Endothelial cell of umbilical vein (primary cell): ENCODE results near the gene MPPE1. TPM values are rescaled to one million over a fixed set of nuclear protein-coding genes. Genes with fewer than 3 reads are reported as not detected.

Experiments
- BruUV-seq: library from RNA; stranded (reverse); fragments of 400-500 nt; replicated peaks from 2 replicates; lab custom pipeline; 2021; lab: Mats Ljungman, UMichigan
- CTCF ChIA-PET: fragments of 300-600, 350-600 bp; sonication (Branson Sonifier 250); formaldehyde crosslinking; loops from one replicate; lab custom pipeline; 2021; ENCODE audit warnings: antibody characterized with exemption, inconsistent platforms; lab: Charles Lee
- POLR2A ChIA-PET: fragments of 300-600, 350-600 bp; sonication (Branson Sonifier 250); formaldehyde crosslinking; loops from one replicate; lab custom pipeline; 2021; ENCODE audit warnings: antibody characterized with exemption, inconsistent platforms; lab: Charles Lee
- DNase-seq: peaks from one replicate; pipeline ENCODE4 v3.0.0-alpha.2; 2011; ENCODE audit warnings: low read depth, low spot score
- FAIRE-seq: peaks from 2 replicates; lab custom pipeline; 2011; peaks lifted over from hg19 to GRCh38; lab: Jason Lieb, UNC
- H2AFZ ChIP-seq: 2 replicates; pipeline ENCODE4 v1.6.0; 2012; ENCODE audit warnings: low read depth, low read length, control low read depth, inconsistent platforms
- H3K27ac ChIP-seq: 2 replicates; pipeline ENCODE4 v1.5.1; 2011; ENCODE audit warnings: low read depth, mild to moderate bottlenecking, control low read depth, low read length, moderate library complexity; ENCODE audit not compliant: insufficient read depth
- H3K27me3 ChIP-seq, 2 experiments: 2 replicates each; pipeline versions ENCODE4 v1.6.0 to v1.6.1; 2011; ENCODE audit warnings: low read length in 2 of 2, mixed read lengths in 1 of 2; ENCODE audit not compliant: control insufficient read depth in 2 of 2, insufficient read depth in 2 of 2
- H3K36me3 ChIP-seq, 2 experiments: 2 replicates in 1 of 2; 3 replicates in 1 of 2; pipeline ENCODE4 v1.5.1; 2011; ENCODE audit warnings: low read length in 2 of 2, mild to moderate bottlenecking in 1 of 2, moderate library complexity in 1 of 2; ENCODE audit not compliant: control insufficient read depth in 2 of 2, insufficient read depth in 2 of 2; ENCODE audit errors: extremely low read depth in 1 of 2
- H3K4me1 ChIP-seq: 3 replicates; pipeline ENCODE4 v1.5.1; 2011; ENCODE audit warnings: mild to moderate bottlenecking, low read length; ENCODE audit not compliant: control insufficient read depth, insufficient read depth; ENCODE audit errors: extremely low read depth
- H3K4me2 ChIP-seq: 2 replicates; pipeline ENCODE4 v1.6.1; 2011; ENCODE audit warnings: low read length, control low read depth, mixed read lengths; ENCODE audit not compliant: insufficient read depth
- H3K4me3 ChIP-seq, 3 experiments: fragments of 200-600 bp in 1 of 3; sonication (generic), shearing (Covaris generic) in 1 of 3; replicated peaks in 1 of 3; 2 replicates each; pipeline ENCODE4 v1.5.1; 2011 to 2016; ENCODE audit warnings: control low read depth in 3 of 3, low read length in 3 of 3, mild to moderate bottlenecking in 2 of 3, inconsistent platforms in 1 of 3, low read depth in 1 of 3, moderate library complexity in 1 of 3; ENCODE audit not compliant: insufficient read depth in 1 of 3
- H3K79me2 ChIP-seq: 2 replicates; pipeline ENCODE4 v1.6.0; 2012; ENCODE audit warnings: low read length, inconsistent platforms; ENCODE audit not compliant: control insufficient read depth, insufficient read depth
- H3K9ac ChIP-seq: replicated peaks from 2 replicates; pipeline ENCODE3; 2011; ENCODE audit warnings: low read length, control low read depth; ENCODE audit not compliant: insufficient read depth; ENCODE audit errors: extremely low read depth
- H3K9me1 ChIP-seq: replicated peaks from 3 replicates; pipeline ENCODE4 v1.6.0; 2011; ENCODE audit warnings: mild to moderate bottlenecking, low read length; ENCODE audit not compliant: control insufficient read depth, insufficient read depth; ENCODE audit errors: extremely low read depth
- H3K9me3 ChIP-seq: replicated peaks from 2 replicates; pipeline ENCODE4 v1.5.1; 2012; ENCODE audit warnings: low read length, inconsistent platforms; ENCODE audit not compliant: control insufficient read depth, insufficient read depth
- H4K20me1 ChIP-seq: replicated peaks from 2 replicates; pipeline ENCODE3; 2011; ENCODE audit warnings: mild to moderate bottlenecking, low read length; ENCODE audit not compliant: control insufficient read depth, insufficient read depth; ENCODE audit errors: extremely low read depth
- EZH2 ChIP-seq: IDR thresholded peaks from 2 replicates; pipeline ENCODE4 v1.6.1; 2012; ENCODE audit warnings: borderline replicate concordance, low read depth, mild to moderate bottlenecking, moderate library complexity, low read length, inconsistent platforms; ENCODE audit not compliant: severe bottlenecking
- FOS ChIP-seq: IDR thresholded peaks from 2 replicates; pipeline ENCODE4 v1.6.1; 2011; ENCODE audit warnings: mild to moderate bottlenecking, low read length, moderate library complexity, borderline replicate concordance; ENCODE audit not compliant: insufficient read depth
- GATA2 ChIP-seq: IDR thresholded peaks from 2 replicates; pipeline ENCODE4 v1.7.0; 2011; ENCODE audit warnings: low read depth, mild to moderate bottlenecking, moderate library complexity, mixed read lengths, low read length; ENCODE audit not compliant: insufficient read length, insufficient read depth
- JUN ChIP-seq: IDR thresholded peaks from 2 replicates; pipeline ENCODE4 v1.6.1; 2011; ENCODE audit warnings: borderline replicate concordance, low read depth; ENCODE audit not compliant: insufficient read length, insufficient read depth
- MYC ChIP-seq: IDR thresholded peaks from one replicate; pipeline ENCODE4 v1.6.1; 2011; ENCODE audit warnings: mild to moderate bottlenecking, low read depth, low read length
- POLR2A ChIP-seq: IDR thresholded peaks from 2 replicates; pipeline ENCODE4 v1.6.1; 2012; ENCODE audit warnings: low read depth, mild to moderate bottlenecking, control low read depth, low read length
- POLR2AphosphoS5 ChIP-seq: IDR thresholded peaks from 2 replicates; pipeline ENCODE4 v1.6.1; 2012; ENCODE audit warnings: low read depth, mild to moderate bottlenecking, control low read depth, low read length, moderate library complexity; ENCODE audit not compliant: insufficient read depth
- dilution Hi-C: fragments of 300-500 bp; cut with MboI; formaldehyde crosslinking; loops from one replicate; pipeline ENCODE4 v1.15.0; 2019; ENCODE audit warnings: low sequenced_read_pairs; ENCODE audit not compliant: extremely low pct_ligation_motif_present
- intact Hi-C: fragments of 100-400 bp; cut with micrococcal nuclease; formaldehyde crosslinking; loops from one replicate; pipeline ENCODE4 v1.10.0; 2022
- polyA plus RNA-seq, 4 experiments: library from polyadenylated mRNA; depleted of rRNA in 3 of 4; stranded (reverse) in 3 of 4; unstranded in 1 of 4; fragments of >200 nt; gene quantifications; 2 replicates each; pipeline versions ENCODE4 v1.2.1 to v1.2.3, GENCODE V29; 2011 to 2012; ENCODE audit warnings: missing spikeins in 1 of 4
- total RNA-seq: library from RNA; stranded (reverse); gene quantifications from 2 replicates; pipeline ENCODE4 v1.2.3, GENCODE V29; 2021
- TF ChIP-seq, protein P1 (sequence below): IDR thresholded peaks from 2 replicates; pipeline ENCODE4 v1.6.1; 2011; ENCODE audit not compliant: insufficient read depth, insufficient read length
- TF ChIP-seq, protein P2 (sequence below), 2 donors: IDR thresholded peaks; 1 replicate in 1 of 2; 2 replicates in 1 of 2; pipeline ENCODE4 v1.5.1; 2011; ENCODE audit warnings: low read length in 2 of 2, mild to moderate bottlenecking in 2 of 2, moderate library complexity in 2 of 2, control low read depth in 1 of 2, inconsistent platforms in 1 of 2, low read depth in 1 of 2; ENCODE audit not compliant: insufficient read depth in 1 of 2; ENCODE audit errors: extremely low read depth in 1 of 2

The MPPE1 gene
- total and polyA plus RNA-seq, 2 donors (not counting 3 experiments of a cell fraction or from before 2014, with no cell fraction given), result 13.4 to 30.6 TPM

DNA sequence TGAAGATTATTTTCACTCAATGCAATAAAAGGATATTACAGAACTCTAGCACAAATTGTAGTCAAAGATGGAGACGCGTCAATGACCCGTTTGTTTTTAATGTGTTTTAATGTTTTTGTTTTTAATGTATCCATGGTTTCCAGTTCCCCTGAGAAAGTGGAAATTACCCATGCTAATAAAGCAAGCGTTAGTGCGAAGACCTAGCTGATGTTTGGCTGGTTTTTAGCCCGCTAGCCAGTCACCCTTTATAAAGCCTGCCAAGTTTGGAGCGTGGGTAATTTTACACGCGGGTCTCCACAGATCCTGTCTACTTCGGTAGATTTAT, 57.3 kb downstream of the MPPE1 start:
- DNase-seq (no peak), FAIRE-seq (no peak)
- dilution Hi-C loops, result no loop called here
- Histone ChIP-seq H3K4me3 (peak overlapping the region; percentile 19 to 94 (median 86)), H4K20me1 (no peaks in the 10 kb centered on the region), H3K36me3 (no peaks in the 10 kb centered on the region), H3K9ac (peak overlapping the region; percentile 97), H2AFZ (peak overlapping the region; percentile 91), H3K4me1 (peaks cover 21% of the 10 kb centered on the region), H3K27me3 (peaks cover 2 to 5% of the 10 kb centered on the region in 2 experiments), H3K4me2 (peak overlapping the region; percentile 91), H3K79me2 (peaks cover 21% of the 10 kb centered on the region), H3K27ac (peak overlapping the region; percentile 89), H3K9me1 (no peaks in the 10 kb centered on the region), H3K9me3 (no peaks in the 10 kb centered on the region)
- ChIA-PET POLR2A (no interaction called here), CTCF (interaction anchor here (1.4 to 2.1 kb wide), 2 partner anchors 22 to 118 kb away, joined by 3 to 8 read pairs; no protein-coding TSS in a partner anchor)
- intact Hi-C loops, result loop anchor here (1.0 to 10.0 kb wide), 6 partner anchors 58 to 187 kb away; partner anchors contain the start of genes IMPA2 and MPPE1
- TF ChIP-seq FOS, result no peak
- no peak for TF ChIP-seq MYC
- no peak for TF ChIP-seq POLR2A
- TF ChIP-seq, protein P1, sequence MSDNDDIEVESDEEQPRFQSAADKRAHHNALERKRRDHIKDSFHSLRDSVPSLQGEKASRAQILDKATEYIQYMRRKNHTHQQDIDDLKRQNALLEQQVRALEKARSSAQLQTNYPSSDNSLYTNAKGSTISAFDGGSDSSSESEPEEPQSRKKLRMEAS, result no peak
- no peak for TF ChIP-seq EZH2
- no peak for TF ChIP-seq JUN
- TF ChIP-seq POLR2AphosphoS5, result no peak
- no peak for TF ChIP-seq GATA2
- TF ChIP-seq, protein P2, sequence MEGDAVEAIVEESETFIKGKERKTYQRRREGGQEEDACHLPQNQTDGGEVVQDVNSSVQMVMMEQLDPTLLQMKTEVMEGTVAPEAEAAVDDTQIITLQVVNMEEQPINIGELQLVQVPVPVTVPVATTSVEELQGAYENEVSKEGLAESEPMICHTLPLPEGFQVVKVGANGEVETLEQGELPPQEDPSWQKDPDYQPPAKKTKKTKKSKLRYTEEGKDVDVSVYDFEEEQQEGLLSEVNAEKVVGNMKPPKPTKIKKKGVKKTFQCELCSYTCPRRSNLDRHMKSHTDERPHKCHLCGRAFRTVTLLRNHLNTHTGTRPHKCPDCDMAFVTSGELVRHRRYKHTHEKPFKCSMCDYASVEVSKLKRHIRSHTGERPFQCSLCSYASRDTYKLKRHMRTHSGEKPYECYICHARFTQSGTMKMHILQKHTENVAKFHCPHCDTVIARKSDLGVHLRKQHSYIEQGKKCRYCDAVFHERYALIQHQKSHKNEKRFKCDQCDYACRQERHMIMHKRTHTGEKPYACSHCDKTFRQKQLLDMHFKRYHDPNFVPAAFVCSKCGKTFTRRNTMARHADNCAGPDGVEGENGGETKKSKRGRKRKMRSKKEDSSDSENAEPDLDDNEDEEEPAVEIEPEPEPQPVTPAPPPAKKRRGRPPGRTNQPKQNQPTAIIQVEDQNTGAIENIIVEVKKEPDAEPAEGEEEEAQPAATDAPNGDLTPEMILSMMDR (IDR thresholded peaks at IDR 0.05; ENCODE audit: extremely low read depth in 1 of 2, insufficient read depth in 1 of 2, low read depth in 1 of 2, low read length in 2 of 2), result no peak
- BruUV-seq, result no TSS peak
